NCI-H526 treated with DMSO at 0.1 percent for 48 hours (cell line): ENCODE measurements around the gene ONECUT3.

Experiments
- DNase-seq: peaks from one replicate; lab custom pipeline; 2025; lab: John Stamatoyannopoulos, UW

The ONECUT3 gene

GRCh38 chr19:1739960-1740629, 13.2 kb upstream of the ONECUT3 start:
- no peak for DNase-seq

- no peak for DNase-seq
Measured at GRCh38 chr19:1742989-1743696, 10.2 kb upstream of the ONECUT3 start.

DNA sequence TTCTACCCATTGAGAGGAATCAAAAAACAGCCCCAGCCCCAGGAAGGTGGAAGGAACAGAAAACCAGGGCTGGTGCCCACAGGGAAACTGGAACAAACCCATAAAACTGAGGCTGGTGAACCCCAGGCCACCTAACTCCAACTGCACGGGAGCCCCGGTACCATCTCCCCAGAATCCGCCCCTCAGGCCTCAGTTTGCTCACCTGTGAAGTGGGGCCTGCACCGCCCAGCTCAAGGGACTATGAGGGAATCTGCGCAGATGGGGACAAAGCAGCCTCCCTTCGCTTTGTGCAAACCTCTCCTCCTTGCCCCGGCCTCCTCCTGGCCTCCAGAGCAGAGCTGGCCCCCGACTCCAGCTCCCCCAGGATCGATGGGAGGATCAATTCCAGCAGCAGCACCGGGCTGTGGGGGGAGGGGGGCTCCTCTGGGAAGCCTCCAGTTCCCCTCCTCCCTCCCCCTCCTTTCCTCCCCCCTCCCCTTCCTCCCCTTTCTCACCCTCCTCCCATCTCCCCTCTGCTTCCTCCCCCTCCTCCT, 9.1 kb upstream of the ONECUT3 start:
- no peak for DNase-seq

DNA sequence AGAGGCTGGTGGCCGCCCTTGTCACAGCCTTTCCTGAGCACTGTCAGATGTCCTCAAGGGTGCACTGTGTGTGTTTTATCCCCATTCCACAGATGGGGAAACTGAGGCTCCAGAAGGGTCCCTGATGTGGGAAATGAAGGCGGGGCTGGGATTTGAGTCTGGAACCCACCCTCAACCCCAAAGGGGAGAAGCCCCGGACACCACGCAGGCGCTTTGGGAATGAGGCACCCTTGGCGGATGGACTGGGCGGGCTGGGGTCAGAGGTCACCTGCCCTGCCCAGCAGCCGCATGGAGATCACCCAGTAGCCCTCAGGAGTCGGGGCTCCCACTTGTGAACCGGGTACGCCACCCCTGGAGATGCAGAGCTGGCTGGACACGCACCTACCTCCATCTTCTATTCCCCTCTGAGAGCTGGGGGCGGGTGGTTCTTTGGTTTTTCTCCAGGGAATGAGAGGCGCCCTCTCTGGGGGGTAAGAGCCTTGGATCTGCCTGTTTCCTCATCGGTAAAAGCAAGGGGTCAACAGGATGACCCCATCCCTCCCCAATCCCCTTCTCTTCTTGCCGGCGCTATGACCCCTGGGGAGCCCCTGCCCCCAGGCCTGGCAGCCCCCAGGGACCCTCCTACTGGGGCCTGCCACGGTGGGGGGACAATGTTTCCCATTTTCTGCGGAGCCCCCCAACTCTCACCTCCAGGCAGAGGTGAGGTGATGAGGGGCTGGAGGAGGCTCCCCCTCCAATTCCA, 8.3 kb upstream of the ONECUT3 start:
- DNase-seq = no peak

DNA sequence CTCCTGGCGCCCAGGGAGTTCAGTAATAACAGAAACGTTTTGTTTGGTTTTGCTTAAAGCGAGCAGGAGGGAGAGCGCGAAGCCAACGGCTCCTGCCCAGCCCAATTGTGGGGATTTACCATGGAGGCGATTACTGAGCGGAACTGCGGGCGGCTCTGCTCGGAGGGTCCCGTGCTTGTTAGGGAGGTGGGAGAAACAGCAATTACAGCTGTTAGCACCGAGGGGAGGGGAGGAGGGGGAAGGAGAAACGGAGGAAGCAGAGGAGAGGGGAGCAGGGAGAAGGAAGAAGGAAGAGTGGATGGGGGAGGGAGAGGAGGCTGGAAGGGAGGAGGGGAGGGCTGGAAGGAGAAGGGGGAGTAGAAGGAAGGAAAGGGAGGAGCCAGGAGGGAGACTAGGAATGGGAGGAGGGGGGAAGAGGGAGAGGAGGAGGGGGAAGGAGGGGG, 7.7 kb upstream of the ONECUT3 start:
- DNase-seq = no peak

DNA sequence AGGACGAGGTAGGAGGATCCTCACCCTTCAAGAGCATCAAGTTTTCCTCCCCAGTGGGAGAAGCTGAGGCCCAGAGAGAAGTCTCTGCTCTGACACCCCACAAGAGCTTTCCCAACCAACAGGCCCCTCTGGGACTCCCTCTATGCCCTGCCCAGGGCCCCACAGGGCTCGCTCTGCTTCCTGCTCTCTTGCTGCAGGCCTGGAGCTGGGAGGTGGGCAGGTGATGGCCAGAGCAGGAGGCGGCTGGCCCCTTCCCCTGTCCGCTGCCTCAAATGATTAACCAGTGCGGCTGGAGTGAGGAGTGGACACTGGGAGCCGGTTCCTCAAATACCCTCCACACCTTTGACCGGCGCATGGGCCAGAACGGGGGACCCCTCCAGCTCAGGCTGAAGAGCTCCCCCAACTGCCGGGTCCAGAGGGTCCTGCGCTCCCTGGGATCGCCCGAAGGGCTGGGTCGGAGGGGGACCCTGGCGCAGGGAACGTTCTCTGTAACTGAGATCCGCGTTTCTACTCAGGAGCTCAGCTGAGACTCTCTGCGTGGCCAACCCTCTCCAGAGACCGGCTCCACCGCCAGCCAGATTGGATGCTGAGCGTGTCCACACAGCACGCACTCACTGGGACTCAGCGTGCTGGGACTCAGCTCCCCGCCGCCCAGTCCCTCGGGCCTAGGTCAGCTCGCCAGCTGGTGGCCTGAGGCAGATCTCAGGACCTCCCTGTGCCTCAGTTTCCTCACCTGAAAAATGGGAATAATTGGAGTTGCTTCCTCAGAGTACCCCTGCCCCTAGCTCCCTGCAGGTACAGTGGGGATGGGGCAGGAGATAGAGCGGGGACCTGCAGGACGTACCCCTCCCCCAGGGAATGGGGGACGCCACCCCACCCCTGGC, 6.7 kb upstream of the ONECUT3 start:
- no peak for DNase-seq

DNA sequence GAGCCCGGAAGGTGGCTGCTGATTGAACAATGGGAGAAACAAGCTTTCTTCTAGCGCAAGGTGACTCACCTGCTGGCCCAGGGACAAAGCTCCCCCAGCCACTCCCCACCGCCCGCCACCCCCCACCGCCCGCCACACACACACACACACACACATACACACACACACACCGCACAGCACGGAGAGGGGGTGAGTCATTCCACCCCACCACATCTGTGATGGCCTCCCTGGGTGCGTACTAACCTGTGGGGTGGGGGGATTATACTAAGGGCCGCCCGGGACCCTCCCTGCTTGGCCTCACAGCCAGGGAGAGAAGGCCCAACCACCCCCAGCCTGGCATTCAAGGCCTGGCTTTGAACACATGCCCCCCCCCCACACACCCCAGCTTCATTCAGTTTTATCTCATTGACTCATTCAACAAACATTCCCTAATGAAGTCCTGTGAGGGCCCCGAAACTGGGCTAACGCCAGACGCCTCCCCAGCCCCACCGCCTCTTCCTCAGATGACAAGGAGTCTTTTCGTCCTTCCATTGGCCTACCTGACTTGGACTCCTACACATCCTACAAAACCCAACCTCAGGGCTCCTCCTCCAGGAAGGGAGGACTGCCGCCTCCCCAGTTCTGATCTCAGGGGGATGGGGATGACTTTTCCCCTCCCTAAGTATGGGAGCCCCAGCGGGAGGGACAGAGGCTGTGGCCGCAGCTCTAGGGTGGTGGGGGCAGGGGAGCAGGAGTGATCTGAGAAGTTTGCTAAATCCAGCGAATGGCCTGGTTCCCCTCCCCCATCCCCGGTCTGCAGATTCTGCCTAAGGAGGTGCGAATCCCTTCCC, 5.8 kb upstream of the ONECUT3 start:
- DNase-seq = no peak

DNA sequence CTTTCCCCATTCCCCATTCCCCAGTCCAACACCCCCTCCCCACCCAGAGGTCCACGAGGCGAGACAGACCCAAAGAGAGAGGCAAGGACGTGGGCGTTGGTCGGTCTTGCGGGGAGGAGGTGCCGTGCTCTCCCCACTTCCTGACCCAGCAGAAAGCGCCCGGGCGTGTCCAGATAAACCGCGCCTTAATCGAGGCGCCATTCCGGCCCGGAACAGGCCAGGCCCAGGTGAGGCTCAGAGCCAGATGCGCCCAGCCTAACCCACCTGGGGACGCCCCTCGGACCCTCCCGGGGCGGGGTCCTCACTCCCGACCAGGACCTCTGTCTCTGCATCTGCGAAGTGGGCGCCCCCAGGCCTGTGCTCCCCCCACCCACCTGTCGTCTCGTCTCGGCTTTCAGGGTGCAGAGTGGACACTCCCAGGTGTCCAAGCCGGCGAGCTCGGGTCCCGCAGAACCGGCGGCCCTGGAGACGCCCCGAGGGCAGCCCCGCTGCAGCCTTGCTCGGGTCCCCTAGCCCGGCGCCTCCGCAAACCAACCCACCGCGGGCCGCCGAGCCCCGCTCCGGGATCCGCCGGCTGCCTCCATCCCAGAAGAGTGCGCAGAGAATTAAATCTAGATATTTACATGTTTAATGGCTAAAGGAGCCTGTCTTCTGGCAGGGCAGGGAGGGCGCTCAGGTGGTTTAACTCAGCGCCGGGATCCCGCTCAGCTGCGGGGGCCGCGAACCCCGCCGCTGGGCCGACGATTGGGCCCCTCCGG, 5.0 kb upstream of the ONECUT3 start:
- DNase-seq = no peak

DNA sequence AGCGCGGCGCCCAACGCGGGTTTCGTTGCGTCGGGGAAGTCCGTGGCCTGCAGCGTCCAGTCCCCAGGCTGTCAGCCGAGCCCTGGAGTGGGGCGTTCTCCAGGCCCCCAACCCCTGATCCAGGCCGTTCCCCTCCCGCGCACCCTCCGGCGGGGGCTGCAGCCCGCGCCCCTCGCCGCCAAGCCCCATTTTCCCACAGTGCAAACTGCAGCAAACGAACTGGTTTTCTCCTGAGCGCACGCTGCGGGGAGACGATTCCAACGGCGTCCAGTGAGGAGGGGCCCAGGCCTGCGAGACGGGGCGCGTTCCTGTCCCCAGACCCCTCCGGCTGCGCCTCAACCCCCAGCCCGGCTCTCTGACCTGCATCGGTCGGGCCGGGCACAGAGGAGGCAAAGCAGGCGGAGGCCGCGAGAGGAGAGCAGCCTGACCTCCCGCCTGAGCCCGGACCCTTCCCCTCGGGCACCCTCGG, 4.4 kb upstream of the ONECUT3 start:
- DNase-seq = no peak

DNA sequence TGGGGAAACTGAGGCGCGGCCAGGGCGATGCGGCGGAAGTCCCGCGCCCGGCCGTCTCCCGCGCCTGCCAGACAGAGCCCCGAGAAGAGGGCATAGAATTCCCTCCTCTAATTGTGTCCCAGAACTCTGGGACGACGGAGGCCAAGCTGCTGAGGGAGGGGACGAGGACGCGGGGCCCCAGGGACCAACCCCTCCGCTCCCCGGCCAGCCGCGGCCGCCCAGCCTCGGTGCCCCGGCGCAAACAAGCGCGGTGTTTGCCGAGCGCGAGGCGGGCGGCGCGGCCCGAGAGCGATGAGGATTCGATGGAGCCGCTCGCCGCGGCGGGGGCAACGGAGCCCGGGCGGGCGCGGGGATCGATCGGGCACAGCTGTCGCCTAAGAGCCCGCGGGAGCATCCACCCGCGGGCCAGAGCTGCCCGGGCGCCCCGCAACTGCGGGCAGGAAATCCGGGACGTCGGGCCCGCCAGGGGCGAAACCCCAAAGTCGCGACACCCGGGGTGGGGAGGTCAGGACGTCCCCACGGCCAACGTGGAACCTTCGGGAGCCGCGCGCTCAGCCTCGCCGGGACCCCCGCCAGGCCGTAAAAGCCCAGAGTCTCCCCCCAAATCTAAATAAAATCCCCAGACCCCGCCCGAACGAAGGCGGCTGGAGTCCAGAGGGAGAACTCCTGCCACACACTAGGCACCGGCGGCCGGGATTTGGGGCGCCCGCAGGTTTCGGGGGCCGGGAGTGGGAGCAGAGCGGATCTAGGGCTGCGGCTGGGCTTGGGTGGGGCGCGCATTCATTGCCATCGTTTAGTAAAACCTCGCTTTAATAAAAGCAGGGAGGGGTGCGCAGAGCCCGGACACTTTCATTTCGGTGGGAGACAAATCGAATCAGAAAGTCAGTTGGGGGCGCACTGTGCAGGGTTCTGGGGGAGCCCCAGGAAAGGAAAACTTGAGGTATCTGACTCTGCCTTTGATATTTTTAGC, 3.6 kb upstream of the ONECUT3 start:
- no peak for DNase-seq

- no peak for DNase-seq
Measured at GRCh38 chr19:1750343-1751021, 2.8 kb upstream of the ONECUT3 start.

DNA sequence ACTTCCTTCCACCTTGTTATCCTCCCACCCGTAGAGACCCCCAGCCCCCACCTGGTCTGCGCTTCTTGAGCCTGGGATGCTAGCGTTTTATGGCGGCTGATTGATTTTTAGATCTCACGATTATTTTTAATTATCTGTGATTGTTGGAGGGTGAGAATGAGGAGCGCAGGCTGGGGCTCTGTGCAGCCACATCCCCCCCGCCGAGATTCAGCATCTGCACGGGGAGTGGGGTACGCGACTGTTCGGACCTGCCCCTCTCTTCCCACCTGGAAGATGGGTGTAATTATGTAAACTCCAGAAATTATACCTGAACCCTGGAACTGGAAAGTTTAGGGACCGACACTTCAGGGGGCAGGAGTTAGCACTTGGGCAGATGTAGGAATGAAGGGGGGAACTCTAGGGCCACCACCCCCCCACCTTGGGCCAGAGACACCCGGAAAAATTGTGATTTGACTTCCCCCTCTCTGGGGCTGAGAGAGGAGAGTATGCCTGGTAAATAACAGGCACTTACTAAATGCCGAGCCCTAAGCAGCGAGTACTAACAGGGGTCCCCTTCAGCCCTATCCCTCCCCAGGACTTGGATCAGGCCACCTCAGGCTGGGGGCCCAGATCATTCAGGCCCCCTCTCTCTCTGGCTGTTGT, 1.8 kb upstream of the ONECUT3 start:
- no peak for DNase-seq

GRCh38 chr19:1752009-1752756, 1.1 kb upstream of the ONECUT3 start:
- DNase-seq = no peak

DNA sequence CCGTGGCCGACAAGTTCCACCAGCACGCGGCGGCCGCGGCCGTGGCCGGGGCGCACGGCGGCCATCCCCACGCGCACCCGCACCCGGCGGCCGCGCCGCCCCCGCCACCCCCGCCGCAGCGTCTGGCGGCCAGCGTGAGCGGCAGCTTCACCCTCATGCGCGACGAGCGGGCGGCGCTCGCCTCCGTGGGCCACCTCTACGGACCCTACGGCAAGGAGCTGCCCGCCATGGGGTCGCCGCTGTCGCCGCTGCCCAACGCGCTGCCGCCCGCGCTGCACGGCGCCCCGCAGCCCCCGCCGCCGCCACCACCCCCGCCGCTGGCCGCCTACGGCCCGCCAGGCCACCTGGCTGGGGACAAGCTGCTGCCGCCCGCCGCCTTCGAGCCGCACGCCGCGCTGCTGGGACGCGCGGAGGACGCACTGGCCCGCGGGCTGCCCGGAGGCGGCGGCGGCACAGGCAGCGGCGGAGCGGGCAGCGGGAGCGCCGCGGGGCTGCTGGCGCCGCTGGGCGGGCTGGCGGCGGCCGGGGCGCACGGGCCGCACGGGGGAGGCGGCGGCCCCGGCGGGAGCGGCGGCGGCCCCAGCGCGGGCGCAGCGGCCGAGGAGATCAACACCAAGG, 821 bp downstream of the ONECUT3 start:
- no peak for DNase-seq

DNA sequence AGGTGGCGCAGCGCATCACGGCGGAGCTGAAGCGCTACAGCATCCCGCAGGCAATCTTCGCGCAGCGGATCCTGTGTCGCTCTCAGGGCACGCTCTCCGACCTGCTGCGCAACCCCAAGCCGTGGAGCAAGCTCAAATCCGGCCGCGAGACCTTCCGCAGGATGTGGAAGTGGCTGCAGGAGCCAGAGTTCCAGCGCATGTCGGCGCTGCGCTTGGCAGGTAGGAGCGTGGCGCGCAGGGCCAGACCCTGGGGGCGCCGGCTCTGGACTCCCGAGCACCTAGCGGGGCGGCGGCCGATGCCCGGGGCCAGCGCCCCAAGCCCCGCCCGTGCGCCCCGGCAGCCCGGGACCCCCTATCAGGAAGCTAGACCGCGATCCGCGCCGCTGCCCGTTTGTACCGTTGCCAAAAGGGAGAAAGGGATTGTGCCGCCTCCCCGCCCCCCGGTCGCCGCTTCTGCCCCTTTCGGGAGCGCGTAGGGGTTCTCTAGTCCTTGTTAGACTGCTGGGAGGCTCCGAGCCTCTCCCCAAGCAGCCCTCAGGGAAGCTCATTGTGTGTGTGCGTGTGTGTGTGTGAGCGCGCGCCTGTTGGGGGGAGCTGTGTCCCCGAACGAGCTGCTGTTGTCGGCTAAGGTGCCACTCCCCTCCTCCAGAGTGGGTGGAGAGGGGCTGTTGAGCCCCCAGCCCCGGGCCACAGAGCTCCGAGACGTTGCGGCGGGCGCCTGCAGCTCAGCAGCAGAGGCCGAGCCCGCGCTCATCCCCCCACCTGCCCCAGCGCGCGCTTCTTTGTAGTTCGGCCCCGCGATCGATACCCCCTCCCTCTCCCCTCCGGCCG, 1.5 kb downstream of the ONECUT3 start:
- DNase-seq = no peak
